Fibroblast of skin of right biceps (primary cell): ENCODE data around the gene DDX11.
"Not testable (repeated sequence)": the region's sequence is repeated elsewhere in the genome, so short reads cannot be mapped to it uniquely, and the experiment has no call there.

Experiments
- DNase-seq: peaks from one replicate; pipeline ENCODE4 v3.0.0-alpha.2; 2013

DDX11 gene

DNA sequence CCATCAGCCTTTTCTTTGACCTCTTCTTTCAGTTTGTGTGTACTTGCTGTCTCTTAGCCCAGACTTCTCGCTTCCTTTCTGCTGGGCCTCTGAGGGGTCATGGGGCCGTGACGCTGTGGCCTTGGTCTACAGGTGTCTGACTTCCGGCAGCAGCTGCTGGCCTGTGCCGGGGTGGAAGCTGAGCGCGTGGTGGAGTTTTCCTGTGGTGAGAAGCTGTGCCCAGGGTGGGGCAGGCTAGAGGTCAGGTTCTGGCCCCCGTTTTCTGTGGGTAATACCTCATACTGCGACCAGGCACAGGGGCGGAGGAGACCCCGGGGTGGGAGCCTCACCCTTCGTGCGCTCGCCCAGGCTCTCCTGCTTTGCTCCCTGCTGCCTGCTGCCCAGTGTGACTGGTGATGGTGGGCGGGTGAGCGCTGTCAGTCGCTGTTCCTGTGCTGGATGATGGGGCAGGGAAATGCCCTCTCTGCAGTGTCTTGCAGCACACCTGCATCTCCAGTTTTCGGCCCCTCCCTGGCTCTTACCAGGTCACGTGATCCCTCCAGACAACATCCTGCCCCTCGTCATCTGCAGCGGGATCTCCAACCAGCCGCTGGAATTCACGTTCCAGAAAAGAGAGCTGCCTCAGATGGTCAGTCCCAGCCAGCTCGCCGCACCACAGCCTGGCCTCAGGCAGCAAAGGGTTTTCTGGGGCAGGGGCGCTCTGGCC is 27.0 kb downstream of the DDX11 start:
- not testable (repeated sequence) for DNase-seq

DNA sequence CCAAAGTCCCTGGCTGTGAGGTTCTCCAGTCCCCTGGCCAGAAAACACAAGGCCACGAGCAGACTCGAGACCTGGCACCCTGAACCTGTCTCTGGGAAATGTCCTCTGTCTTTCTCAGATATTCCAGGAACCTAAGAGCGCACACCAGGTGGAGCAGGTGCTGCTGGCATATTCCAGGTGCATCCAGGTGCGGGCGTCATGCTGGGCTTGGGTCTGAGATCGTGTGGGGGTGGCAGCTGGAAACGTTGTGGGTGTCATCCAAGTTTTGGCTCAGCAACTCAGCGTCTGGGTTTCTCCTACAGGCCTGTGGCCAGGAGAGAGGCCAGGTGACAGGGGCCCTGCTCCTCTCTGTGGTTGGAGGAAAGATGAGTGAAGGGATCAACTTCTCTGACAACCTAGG is 28.5 kb downstream of the DDX11 start:
- DNase-seq, result not testable (repeated sequence)

DNA sequence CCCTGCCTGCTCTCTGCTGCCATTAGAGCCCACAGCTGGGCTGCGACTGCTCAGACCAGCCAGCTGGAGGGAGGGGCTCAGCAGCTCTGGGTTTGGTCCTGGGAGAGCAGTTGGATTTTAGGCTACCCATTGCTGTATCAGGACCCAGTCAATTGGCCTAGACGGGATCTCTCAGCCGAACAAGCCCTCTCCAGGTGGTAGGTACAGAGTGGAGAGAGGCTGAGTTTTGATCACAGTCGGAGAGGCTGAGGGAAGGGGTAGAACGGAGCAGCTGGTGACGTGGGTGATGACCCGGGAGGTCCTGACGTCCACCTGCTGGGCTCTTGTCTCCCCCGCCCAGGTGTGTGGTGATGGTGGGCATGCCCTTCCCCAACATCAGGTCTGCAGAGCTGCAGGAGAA is 28.9 kb downstream of the DDX11 start:
- DNase-seq, result not testable (repeated sequence)

GRCh38 chr12:31103561-31103975 is 29.9 kb downstream of the DDX11 start:
- not testable (repeated sequence) for DNase-seq

DNA sequence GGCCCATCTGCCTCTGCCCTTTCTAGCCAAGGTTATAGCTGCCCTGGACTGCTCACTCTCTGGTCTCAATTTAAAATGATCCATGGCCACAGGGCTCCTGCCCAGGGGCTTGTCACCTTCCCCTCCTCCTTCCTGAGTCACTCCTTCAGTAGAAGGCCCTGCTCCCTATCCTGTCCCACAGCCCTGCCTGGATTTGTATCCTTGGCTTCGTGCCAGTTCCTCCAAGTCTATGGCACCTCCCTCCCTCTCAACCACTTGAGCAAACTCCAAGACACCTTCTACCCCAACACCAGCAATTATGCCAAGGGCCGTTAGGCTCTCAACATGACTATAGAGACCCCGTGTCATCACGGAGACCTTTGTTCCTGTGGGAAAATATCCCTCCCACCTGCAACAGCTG is 30.6 kb downstream of the DDX11 start:
- DNase-seq, result not testable (repeated sequence)

DNA sequence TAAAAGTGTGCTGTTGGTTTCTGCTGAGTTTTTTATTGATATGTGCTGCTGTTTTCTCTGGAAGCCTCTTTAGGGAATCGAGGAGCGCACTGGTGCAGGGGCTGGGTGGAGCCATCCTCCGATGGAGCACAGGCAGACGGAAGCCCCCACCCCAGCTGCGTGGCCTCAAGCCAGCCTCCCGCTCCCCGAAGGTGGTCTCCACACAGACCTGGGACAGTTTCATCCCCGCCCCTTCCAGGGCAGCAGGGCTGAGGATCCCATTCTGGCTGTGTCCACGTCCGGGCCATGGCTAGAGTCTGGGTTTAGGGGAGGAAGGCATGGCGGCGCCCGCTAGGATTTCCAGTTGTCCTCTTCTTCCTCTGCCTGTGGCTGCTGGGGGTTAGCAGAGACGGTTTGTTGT is 31.1 kb downstream of the DDX11 start:
- DNase-seq, result not testable (repeated sequence)

DNA sequence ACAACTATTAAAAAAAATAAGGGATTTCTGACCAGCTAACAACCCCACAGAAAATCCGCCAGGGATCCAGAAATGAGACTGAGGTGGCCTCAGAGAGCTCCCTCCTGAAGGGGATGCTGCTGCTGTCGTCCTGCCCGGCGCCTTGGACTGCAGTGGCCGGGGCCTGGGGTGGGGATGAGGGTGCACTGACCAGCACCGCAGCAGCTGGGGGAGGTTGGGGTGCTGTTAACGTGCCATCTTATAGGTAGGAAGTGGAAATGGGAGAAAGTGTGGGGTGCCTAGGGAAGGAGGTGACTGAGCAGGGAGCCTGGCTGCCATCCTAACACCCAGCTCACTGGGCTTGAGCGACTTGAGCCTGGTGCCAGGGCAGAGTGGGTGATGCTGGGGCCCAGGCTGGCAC is 32.0 kb downstream of the DDX11 start:
- DNase-seq, result no peak

DNA sequence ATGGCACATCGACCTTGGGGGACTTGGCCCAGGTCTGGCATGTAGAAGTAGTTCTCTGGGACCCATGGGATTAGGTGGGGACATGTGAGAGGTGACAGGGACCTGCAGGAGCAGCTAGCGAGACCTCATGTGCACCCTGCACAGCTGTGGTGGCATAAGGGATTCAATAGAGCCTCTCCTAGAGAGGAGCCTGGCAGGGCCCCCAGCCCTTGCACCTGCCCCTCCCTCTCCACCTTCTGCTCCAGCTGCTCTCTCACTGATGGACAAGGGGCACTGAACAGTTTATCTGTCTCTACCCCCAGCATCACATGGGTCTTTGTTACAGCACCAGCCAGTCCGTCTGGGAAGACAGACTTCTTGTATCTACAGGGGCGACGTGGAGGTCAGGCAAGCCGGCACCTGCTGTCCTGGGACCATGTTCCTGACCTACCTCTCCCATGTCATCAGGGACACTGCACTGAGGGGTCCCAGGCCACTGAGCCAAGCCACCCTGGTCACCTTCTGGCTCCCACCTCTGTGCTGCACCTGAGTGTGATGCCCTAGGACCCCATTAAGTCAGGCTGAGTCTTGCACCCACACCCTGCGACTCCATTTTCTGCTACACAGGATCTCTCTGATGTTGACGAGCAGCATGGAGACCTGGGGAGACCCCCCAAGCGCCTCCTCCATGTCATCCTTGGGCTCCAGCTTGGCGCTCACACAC is 32.6 kb downstream of the DDX11 start:
- no peak for DNase-seq

GRCh38 chr12:31109773-31110172 is 36.1 kb downstream of the DDX11 start:
- DNase-seq, result not testable (repeated sequence)

GRCh38 chr12:31110263-31110662 is 36.6 kb downstream of the DDX11 start:
- not testable (repeated sequence) for DNase-seq

- not testable (repeated sequence) for DNase-seq
Observed at GRCh38 chr12:31115092-31115601, 41.5 kb downstream of the DDX11 start.

DNA sequence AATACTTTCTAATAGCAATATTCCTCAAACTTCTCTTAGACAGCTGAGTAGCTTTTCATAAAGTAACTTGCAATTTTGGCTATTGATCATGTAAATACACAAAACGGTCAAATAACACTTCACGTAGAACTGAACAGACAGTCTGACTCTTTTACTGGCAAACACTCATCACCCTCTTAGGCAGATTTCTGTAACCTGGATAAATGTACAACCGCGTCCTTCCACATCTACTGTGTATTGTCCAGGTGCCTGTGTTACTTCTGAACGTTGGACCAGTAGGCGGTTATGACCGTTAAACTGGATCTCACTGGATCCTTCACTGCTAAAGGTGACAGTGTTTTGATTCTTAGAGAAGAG is 43.2 kb downstream of the DDX11 start:
- not testable (repeated sequence) for DNase-seq

DNA sequence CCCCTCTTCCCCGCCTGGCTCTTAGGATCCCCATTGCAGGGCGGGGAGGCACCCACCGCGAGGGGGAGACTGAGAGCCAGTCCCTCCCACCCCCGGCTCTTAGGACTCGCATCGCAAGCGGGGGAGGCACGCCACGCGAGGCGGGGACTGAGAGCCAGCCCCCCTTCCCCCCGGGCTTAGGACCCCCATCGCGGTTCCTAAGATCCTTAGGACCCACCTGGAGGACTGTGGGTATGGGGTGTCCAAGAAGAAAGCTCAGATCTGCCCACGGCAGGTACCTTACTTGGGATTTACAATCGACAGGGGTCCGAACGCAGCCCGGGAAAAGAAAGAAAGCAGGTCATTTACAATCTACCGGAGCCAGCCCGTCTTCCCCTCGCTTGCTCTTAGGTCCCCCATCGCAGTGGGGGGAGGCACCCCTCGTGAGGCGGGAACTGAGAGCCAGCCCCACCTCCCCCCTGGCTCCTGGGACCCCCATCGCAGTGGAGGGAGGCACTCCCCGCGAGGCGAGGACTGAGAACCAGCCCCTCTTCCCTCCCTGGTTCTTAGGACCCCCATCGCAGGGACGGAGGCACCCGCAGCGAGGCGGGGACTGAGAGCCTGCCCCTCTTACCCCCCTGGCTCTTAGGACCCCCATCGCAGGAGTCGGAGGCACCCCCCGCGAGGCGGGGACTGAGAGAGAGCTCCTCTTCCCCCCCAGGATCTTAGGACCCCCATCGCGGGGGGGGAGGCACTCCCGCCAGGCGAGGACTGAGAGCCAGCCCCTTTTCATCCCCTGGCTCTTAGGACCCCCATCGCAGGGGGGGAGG is 43.7 kb downstream of the DDX11 start:
- DNase-seq, result peak; percentile 6

- DNase-seq, result peak; percentile 37
Observed at GRCh38 chr12:31118347-31119191, 44.9 kb downstream of the DDX11 start.

DNA sequence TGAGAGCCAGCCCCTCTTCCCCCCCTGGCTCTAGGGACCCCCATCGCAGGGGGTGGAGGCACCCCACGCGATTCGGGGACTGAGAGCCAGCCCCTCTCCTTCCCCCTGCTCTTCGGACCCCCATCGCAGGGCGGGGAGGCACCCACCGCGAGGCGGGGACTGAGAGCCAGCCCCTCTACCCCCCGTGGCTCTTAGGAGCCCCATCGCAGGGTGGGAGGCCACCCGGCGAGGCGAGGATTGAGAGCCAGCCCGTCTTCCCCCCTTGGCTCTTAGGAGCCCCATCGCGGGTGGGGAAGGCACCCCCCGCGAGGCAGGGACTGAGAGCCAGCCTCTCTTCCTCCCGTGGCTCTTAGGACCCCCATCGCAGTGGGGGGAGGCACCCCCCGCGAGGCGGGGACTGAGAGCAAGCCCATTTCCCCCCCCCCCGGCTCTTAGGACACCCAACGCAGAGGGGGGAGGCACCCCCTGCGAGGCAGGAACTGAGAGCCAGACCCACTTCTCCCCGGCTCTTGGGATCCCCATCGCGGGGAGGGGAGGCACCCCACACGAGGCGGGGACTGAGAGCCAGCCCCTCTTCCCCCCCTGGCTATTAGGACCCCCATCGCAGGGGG is 45.6 kb downstream of the DDX11 start:
- DNase-seq, result no peak

DNA sequence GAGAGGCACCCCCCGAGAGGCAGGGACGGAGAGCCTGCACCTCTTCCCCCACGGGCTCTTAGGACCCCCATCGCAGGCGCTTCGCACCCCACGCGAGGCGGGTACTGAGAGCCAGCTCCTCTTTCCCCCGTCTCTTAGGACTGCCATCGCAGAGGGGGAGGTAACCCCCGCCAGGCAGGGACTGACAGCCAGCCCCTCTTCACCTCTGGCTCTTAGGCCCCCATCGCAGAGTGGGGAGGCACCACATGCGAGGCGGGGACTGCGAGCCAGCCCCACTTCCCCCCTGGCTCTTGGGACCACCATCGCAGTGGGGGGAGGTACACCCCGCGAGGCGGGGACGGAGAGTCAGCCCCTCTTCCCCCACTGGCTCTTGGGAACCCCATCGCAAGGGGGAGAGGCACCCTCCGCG is 46.1 kb downstream of the DDX11 start:
- no peak for DNase-seq

- DNase-seq, result no peak
Observed at GRCh38 chr12:31120392-31121008, 46.8 kb downstream of the DDX11 start.

GRCh38 chr12:31121022-31121728 is 47.5 kb downstream of the DDX11 start:
- DNase-seq, result not testable (repeated sequence)

- DNase-seq, result no peak
Observed at GRCh38 chr12:31122481-31122880, 48.8 kb downstream of the DDX11 start.

- DNase-seq, result not testable (repeated sequence)
Observed at GRCh38 chr12:31124158-31124557, 50.5 kb downstream of the DDX11 start.

GRCh38 chr12:31125171-31125570 is 51.5 kb downstream of the DDX11 start:
- not testable (repeated sequence) for DNase-seq
